ENCODE data around the gene JAK3. TPM values are rescaled to one million over a fixed set of nuclear protein-coding genes. Genes with fewer than 3 reads are reported as not detected.

Gene JAK3
- polyA plus RNA-seq, 1 of the 3 experiments (the other 2 are of a cell fraction), result 1.3 TPM

GRCh38 chr19:17834350-17835181 lies 13.2 kb downstream of the JAK3 start:
- Histone ChIP-seq H3K36me3 (replicated peaks in 1 of 2; ENCODE audit: control insufficient read depth in 1 of 2, insufficient read depth in 2 of 2, low read length in 1 of 2) (no peaks in the 10 kb centered on the region), H3F3A (replicated peaks; ENCODE audit: insufficient read depth) (no peaks in the 10 kb centered on the region), H3K9me3 (no peaks in the 10 kb centered on the region), H4K20me1 (ENCODE audit: insufficient read depth) (no peaks in the 10 kb centered on the region), H3K4me1 (ENCODE audit: control insufficient read depth in 1 of 2, insufficient read depth in 2 of 2, low read depth in 1 of 2, low read length in 1 of 2) (peaks cover 0 to 8% of the 10 kb centered on the region in 2 experiments; a peak in 1 of 4 replicates), H3K9ac (no peak overlapping the region), H3K27me3 (ENCODE audit: insufficient read depth) (no peaks in the 10 kb centered on the region), H3K4me2 (no peak overlapping the region), H3K9me2 (no peaks in the 10 kb centered on the region), H3K4me3 (ENCODE audit: low read depth in 2 of 2, low read length in 1 of 2) (no peak overlapping the region), H3K27ac (ENCODE audit: low read depth in 2 of 2, low read length in 1 of 2) (no peak overlapping the region), H2AFZ (ENCODE audit: low read depth) (no peak overlapping the region), H3K79me2 (ENCODE audit: insufficient read depth) (no peaks in the 10 kb centered on the region)
- TF ChIP-seq GABPA (IDR thresholded peaks at IDR 0.05; ENCODE audit: low read depth) (no peak), SIN3A (IDR thresholded peaks at IDR 0.05; ENCODE audit: borderline replicate concordance, low read depth, low read length) (no peak), PBX3 (IDR thresholded peaks at IDR 0.05) (no peak), TCF12 (IDR thresholded peaks at IDR 0.05) (no peak), GATA2 (CRISPR knock-in tag; IDR thresholded peaks at IDR 0.05) (no peak), RCOR1 (IDR thresholded peaks at IDR 0.05; ENCODE audit: low read length) (no peak)
- ChIA-PET POLR2A (interaction anchor here (1.2 kb wide), 1 partner anchor 25 kb away, joined by 5 read pairs; the partner anchor contains the start of gene RPL18A), CTCF (interaction anchor here (0.9 to 2.5 kb wide), 3 partner anchors 21 to 31 kb away, joined by 3 to 9 read pairs (median 3); no protein-coding TSS in a partner anchor)
- 75% methylated on average over 19 of the region's 27 CpGs for WGBS (ENCODE audit: low lambda C conversion rate)
- DNase-seq, result no peak

- H3K9me3 ChIP-seq, result no peaks in the 10 kb centered on the region
- POLR2A ChIA-PET, result no interaction called here
- H3K9me2 ChIP-seq, result no peaks in the 10 kb centered on the region
- no peak overlapping the region for H3K4me2 ChIP-seq
- no peak overlapping the region for H3K27ac ChIP-seq (ENCODE audit: low read depth in 2 of 2, low read length in 1 of 2)
- H2AFZ ChIP-seq (ENCODE audit: low read depth), result no peak overlapping the region
- WGBS (ENCODE audit: low lambda C conversion rate), result 85% methylated on average over 5 of the region's 17 CpGs
- no peak for TF ChIP-seq ELF1 (IDR thresholded peaks at IDR 0.05)
- TF ChIP-seq RCOR1 (IDR thresholded peaks at IDR 0.05; ENCODE audit: low read length), result no peak
- TF ChIP-seq SMC3 (IDR thresholded peaks at IDR 0.05; ENCODE audit: low read depth, low read length), result no peak
- no peaks in the 10 kb centered on the region for H3K36me3 ChIP-seq (replicated peaks in 1 of 2; ENCODE audit: control insufficient read depth in 1 of 2, insufficient read depth in 2 of 2, low read length in 1 of 2)
- H3K4me3 ChIP-seq (ENCODE audit: low read depth in 2 of 2, low read length in 1 of 2), result no peak overlapping the region
- H3K4me1 ChIP-seq (ENCODE audit: control insufficient read depth in 1 of 2, insufficient read depth in 2 of 2, low read depth in 1 of 2, low read length in 1 of 2), result peaks cover 0 to 8% of the 10 kb centered on the region in 2 experiments; a peak in 1 of 4 replicates
- no peaks in the 10 kb centered on the region for H3K27me3 ChIP-seq (ENCODE audit: insufficient read depth)
- H3K79me2 ChIP-seq (ENCODE audit: insufficient read depth), result no peaks in the 10 kb centered on the region
- CTCF ChIA-PET, result interaction anchor here (0.7 to 1.1 kb wide), 3 partner anchors 19 to 253 kb away, joined by 3 read pairs; no protein-coding TSS in a partner anchor
- H3F3A ChIP-seq (replicated peaks; ENCODE audit: insufficient read depth), result peaks cover 3% of the 10 kb centered on the region
- DNase-seq, result no peak
- H3K9ac ChIP-seq, result no peak overlapping the region
- H4K20me1 ChIP-seq (ENCODE audit: insufficient read depth), result no peaks in the 10 kb centered on the region
Measured at GRCh38 chr19:17832443-17833208, 15.2 kb downstream of the JAK3 start.

Measured in SK-N-SH (cell line).